HepG2 (cell line): ENCODE data around the gene DIP2C. TPM values are rescaled to one million over a fixed set of nuclear protein-coding genes. Genes with fewer than 3 reads are reported as not detected.

ENCODE experiments used
- ATAC-seq: fragments of 200-7000 bp; cut with Tn5 transposase; 3 replicates; pipeline ENCODE4 v1.9.1; 2020; ENCODE audit warnings: mild to moderate bottlenecking, moderate library complexity
- BruUV-seq: library from RNA; stranded (reverse); fragments of 400-500 nt; replicated peaks from 2 replicates; lab custom pipeline; 2021; lab: Mats Ljungman, UMichigan
- CTCF ChIA-PET: fragments of 300-600 bp; formaldehyde crosslinking; extraction: SDS; loops from one replicate; lab custom pipeline; 2021; ENCODE audit warnings: low total read pairs, inconsistent platforms, low intra/inter-chr PET ratio; lab: Yijun Ruan, JAX
- POLR2A ChIA-PET: fragments of 350-600 bp; sonication (Branson Sonifier 250); formaldehyde crosslinking; loops from one replicate; lab custom pipeline; 2020; ENCODE audit warnings: antibody characterized with exemption, inconsistent platforms; lab: Yijun Ruan, JAX
- DNase-seq: peaks from one replicate; pipeline ENCODE4 v3.0.0-alpha.2; 2015; ENCODE audit warnings: low spot score
- FAIRE-seq: peaks from 3 replicates; lab custom pipeline; 2011; peaks lifted over from hg19 to GRCh38; lab: Jason Lieb, UNC
- H2AFZ ChIP-seq: one replicate; pipeline ENCODE4 v1.6.1; 2011; ENCODE audit warnings: low read length, inconsistent platforms
- H3K27ac ChIP-seq: fragments of 300-600 bp; 3 replicates; pipeline ENCODE4 v1.8.0; 2011; ENCODE audit warnings: mixed run types, mild to moderate bottlenecking, mixed read lengths, low read length, inconsistent platforms; ENCODE audit not compliant: insufficient read depth; ENCODE audit errors: extremely low read length
- H3K27me3 ChIP-seq, 2 experiments: fragments of 200-600 bp in 1 of 2; 2 replicates in 1 of 2; 3 replicates in 1 of 2; pipeline versions ENCODE4 v1.6.0 to v1.8.0; 2011; ENCODE audit warnings: low read length in 2 of 2, mild to moderate bottlenecking in 2 of 2, moderate library complexity in 2 of 2, inconsistent platforms in 1 of 2; ENCODE audit not compliant: insufficient read depth in 2 of 2, control insufficient read depth in 1 of 2
- H3K36me3 ChIP-seq, 2 experiments: fragments of 200-600 bp in 1 of 2; replicated peaks in 1 of 2; 2 replicates in 1 of 2; 3 replicates in 1 of 2; pipeline versions ENCODE4 v1.5.1 to v1.8.0; 2011; ENCODE audit warnings: low read length in 2 of 2, inconsistent platforms in 1 of 2; ENCODE audit not compliant: insufficient read depth in 2 of 2, control insufficient read depth in 1 of 2
- H3K4me1 ChIP-seq: 2 replicates; pipeline ENCODE4 v1.5.1; 2012; ENCODE audit warnings: low read length, inconsistent platforms; ENCODE audit not compliant: insufficient read depth
- H3K4me2 ChIP-seq: 2 replicates; pipeline ENCODE4 v1.6.0; 2011; ENCODE audit warnings: low read depth, low read length, inconsistent platforms
- H3K4me3 ChIP-seq, 3 experiments: fragments of 200-600 bp in 1 of 3; sonication (generic), shearing (Covaris generic) in 1 of 3; replicated peaks in 1 of 3; 2 replicates each; pipeline ENCODE4 v1.5.1; 2011 to 2016; ENCODE audit warnings: low read length in 3 of 3, inconsistent platforms in 2 of 3, low read depth in 2 of 3, mild to moderate bottlenecking in 2 of 3, control low read depth in 1 of 3, mixed read lengths in 1 of 3; ENCODE audit not compliant: insufficient read depth in 1 of 3
- H3K79me2 ChIP-seq: one replicate; pipeline ENCODE4 v1.6.1; 2011; ENCODE audit warnings: low read length, inconsistent platforms; ENCODE audit not compliant: insufficient read depth
- H3K9ac ChIP-seq: 2 replicates; pipeline ENCODE4 v1.6.0; 2011; ENCODE audit warnings: mild to moderate bottlenecking, low read depth, low read length, inconsistent platforms; ENCODE audit not compliant: insufficient read depth
- H3K9me3 ChIP-seq: 2 replicates; pipeline ENCODE4 v1.5.1; 2012; ENCODE audit warnings: mild to moderate bottlenecking, low read length
- H4K20me1 ChIP-seq: 2 replicates; pipeline ENCODE4 v1.6.0; 2011; ENCODE audit warnings: inconsistent platforms, mild to moderate bottlenecking, low read length, moderate library complexity; ENCODE audit not compliant: insufficient read depth
- ARNT ChIP-seq: fragments of 450-650 bp; IDR thresholded peaks from 2 replicates; pipeline ENCODE4 v1.6.1; 2017
- BCL6 ChIP-seq: IDR thresholded peaks from 2 replicates; pipeline ENCODE4 v1.6.1; 2016; ENCODE audit warnings: missing genetic modification reagents, missing compliant biosample characterization
- DMAP1 ChIP-seq: IDR thresholded peaks from 2 replicates; pipeline ENCODE4 v1.6.1; 2016
- HCFC1 ChIP-seq: fragments of 150-350 bp; IDR thresholded peaks from 2 replicates; pipeline ENCODE4 v1.6.1; 2014; ENCODE audit warnings: low read depth, low read length
- RAD51 ChIP-seq: fragments of 450-650 bp; IDR thresholded peaks from 2 replicates; pipeline ENCODE4 v1.6.1; 2016; ENCODE audit warnings: borderline replicate concordance
- SP140L ChIP-seq: sonication (generic); formaldehyde crosslinking; IDR thresholded peaks from 2 replicates; pipeline ENCODE4 v1.4.0; 2020; ENCODE audit warnings: missing genetic modification reagents, borderline replicate concordance
- SPEN ChIP-seq: sonication (generic); formaldehyde crosslinking; IDR thresholded peaks from 2 replicates; pipeline ENCODE4 v1.5.1; 2020; ENCODE audit warnings: low read depth, mild to moderate bottlenecking, missing genetic modification reagents
- ZBTB7B ChIP-seq: sonication (generic); formaldehyde crosslinking; IDR thresholded peaks from 2 replicates; pipeline ENCODE4 v1.4.0; 2020; ENCODE audit warnings: missing genetic modification reagents
- ZNF207 ChIP-seq: fragments of 450-650 bp; IDR thresholded peaks from 2 replicates; pipeline ENCODE4 v1.6.1; 2016; ENCODE audit warnings: antibody characterized with exemption, borderline replicate concordance
- ZNF383 ChIP-seq: sonication (generic); formaldehyde crosslinking; IDR thresholded peaks from 2 replicates; pipeline ENCODE4 v1.4.0; 2020; ENCODE audit warnings: missing genetic modification reagents, mild to moderate bottlenecking, borderline replicate concordance
- ZNF839 ChIP-seq: sonication (generic); formaldehyde crosslinking; IDR thresholded peaks from 2 replicates; pipeline ENCODE4 v1.4.0; 2020; ENCODE audit warnings: missing genetic modification reagents, mild to moderate bottlenecking, borderline replicate concordance
- ZSCAN25 ChIP-seq: sonication (generic); formaldehyde crosslinking; IDR thresholded peaks from 2 replicates; pipeline ENCODE4 v1.8.0; 2022; ENCODE audit warnings: mild to moderate bottlenecking, missing genetic modification reagents
- WGBS: methylation state at CpG from one replicate; pipeline ENCODE4 v1.1.6; 2017; ENCODE audit warnings: low lambda C conversion rate; 5-methylcytosine and 5-hydroxymethylcytosine counted together
- in situ Hi-C: cut with HindIII; loops from 2 replicates; pipeline ENCODE4 v1.10.0; 2017; ENCODE audit warnings: low pct_unique_long_range_greater_than_20kb; ENCODE audit not compliant: extremely low pct_ligation_motif_present
- intact Hi-C: fragments of 100-400 bp; cut with micrococcal nuclease; formaldehyde crosslinking; loops from one replicate; pipeline ENCODE4 v1.10.0; 2022; ENCODE audit not compliant: unreplicated experiment
- polyA plus RNA-seq, 8 experiments: library from polyadenylated mRNA; depleted of rRNA in 3 of 8; stranded (reverse) in 7 of 8; unstranded in 1 of 8; fragments of >200 nt; fragmentation: Illumina TruSeq in 4 of 8; extraction: Trizol in 4 of 8; gene quantifications; 2 replicates each; pipeline versions ENCODE4 v1.2.1 to v1.2.3, GENCODE V29; 2011 to 2016; ENCODE audit warnings: low read depth in 4 of 8, missing spikeins in 1 of 8, mixed read lengths in 1 of 8; ENCODE audit not compliant: insufficient read depth in 1 of 8
- total RNA-seq, 5 experiments: library from RNA; depleted of rRNA; stranded (reverse); fragments of >200 nt; fragmentation: Illumina TruSeq; extraction: Trizol; gene quantifications; 2 replicates each; pipeline ENCODE4 v1.2.3, GENCODE V29; 2016; ENCODE audit warnings: low read depth in 1 of 5
- TF ChIP-seq, protein P1 (sequence below): sonication (generic); formaldehyde crosslinking; IDR thresholded peaks from 2 replicates; pipeline ENCODE4 v1.4.0; 2020; ENCODE audit warnings: mild to moderate bottlenecking, missing genetic modification reagents
- TF ChIP-seq, protein P2 (sequence below): sonication (generic); formaldehyde crosslinking; IDR thresholded peaks from 2 replicates; pipeline ENCODE4 v1.8.0; 2022; ENCODE audit warnings: mild to moderate bottlenecking, missing genetic modification reagents; ENCODE audit not compliant: insufficient replicate concordance
- TF ChIP-seq, protein P3 (sequence below): sonication (generic); formaldehyde crosslinking; IDR thresholded peaks from 2 replicates; pipeline ENCODE4 v1.8.1; 2023; ENCODE audit warnings: missing genetic modification reagents, mild to moderate bottlenecking, borderline replicate concordance
- TF ChIP-seq, protein P4 (sequence below): sonication (generic); formaldehyde crosslinking; IDR thresholded peaks from 2 replicates; pipeline ENCODE4 v1.5.0; 2020; ENCODE audit warnings: missing genetic modification reagents
- TF ChIP-seq, protein P5 (sequence below): sonication (generic); formaldehyde crosslinking; IDR thresholded peaks from 2 replicates; pipeline ENCODE4 v1.4.0; 2020; ENCODE audit warnings: missing genetic modification reagents, borderline replicate concordance

Gene DIP2C
- total and polyA plus RNA-seq, 2 of the 13 experiments (the other 11 are each of a cell fraction or from before 2014, with no cell fraction given), result 2.2 to 2.7 TPM

DNA sequence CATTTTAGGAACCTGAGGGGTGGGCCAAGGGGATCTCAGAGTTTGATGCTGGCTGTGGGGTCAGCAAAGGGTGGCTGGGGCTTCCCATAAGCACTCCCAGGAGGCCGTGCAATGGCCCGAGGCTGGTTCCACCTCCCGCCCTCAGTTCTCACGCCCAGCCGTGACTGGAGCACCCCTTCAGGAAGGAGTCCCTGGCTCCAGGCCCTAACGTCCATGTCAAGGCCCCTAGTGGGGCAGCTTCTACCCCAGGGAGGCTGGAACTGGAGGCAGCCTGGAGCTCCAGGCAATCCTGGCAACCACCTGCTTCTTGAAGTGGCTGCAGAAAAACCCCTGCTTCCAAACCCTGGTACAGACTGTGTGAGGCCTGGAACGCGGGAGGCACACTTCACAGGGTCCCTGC is 165.5 kb downstream of the DIP2C start (continued):
- no peak for TF ChIP-seq ZBTB7B (CRISPR knock-in tag)
- no peak for TF ChIP-seq BCL6
- no peak for TF ChIP-seq RAD51
- no peak for TF ChIP-seq DMAP1
- TF ChIP-seq SPEN (CRISPR knock-in tag), result no peak
- no peak for TF ChIP-seq ZSCAN25 (CRISPR knock-in tag)

DNA sequence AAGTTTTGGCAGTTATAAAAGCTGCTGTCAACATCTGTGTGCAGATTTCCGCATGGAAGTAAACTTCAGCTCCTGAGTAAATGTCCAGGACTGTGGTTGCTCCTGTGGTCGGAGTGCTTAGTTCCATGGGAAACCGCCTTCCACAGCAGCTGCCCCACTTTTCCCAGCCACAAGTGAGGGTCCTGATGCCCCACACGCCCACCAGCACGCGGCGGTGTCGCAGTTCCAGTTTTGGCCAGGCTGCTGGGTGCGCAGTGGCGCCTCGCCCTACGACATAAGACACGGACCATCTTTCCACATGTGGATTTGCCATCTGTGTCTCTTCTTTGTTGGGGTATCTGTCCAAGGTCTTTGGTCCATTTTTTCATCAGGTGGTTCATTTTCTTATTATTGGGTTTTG is 167.1 kb downstream of the DIP2C start:
- H3K27ac ChIP-seq, result no peak overlapping the region
- no peak for DNase-seq
- no peak overlapping the region for H3K4me2 ChIP-seq
- BruUV-seq, result no TSS peak
- H3K4me3 ChIP-seq, result no peak overlapping the region
- ChIA-PET CTCF (no interaction called here), POLR2A (no interaction called here)
- no peak overlapping the region for H3K9ac ChIP-seq
- intact Hi-C loops (no loop called here), in situ Hi-C loops (no loop called here)
- no peak for ATAC-seq
- peaks cover 7% of the 10 kb centered on the region; the same call in 1 of the 2 replicates for H3K4me1 ChIP-seq
- no peak for FAIRE-seq
- no peaks in the 10 kb centered on the region for H4K20me1 ChIP-seq
- H3K79me2 ChIP-seq, result no peaks in the 10 kb centered on the region
- H2AFZ ChIP-seq, result no peak overlapping the region
- H3K36me3 ChIP-seq, result no peaks in the 10 kb centered on the region
- no peaks in the 10 kb centered on the region for H3K27me3 ChIP-seq
- 91% methylated on average over 12 of the region's 13 CpGs for WGBS
- no peaks in the 10 kb centered on the region for H3K9me3 ChIP-seq
- TF ChIP-seq ZNF383 (CRISPR knock-in tag) (no peak), ZNF839 (CRISPR knock-in tag) (no peak), HCFC1 (no peak), ARNT (no peak), ZNF207 (no peak), SP140L (CRISPR knock-in tag) (no peak)
- TF ChIP-seq, protein P1, sequence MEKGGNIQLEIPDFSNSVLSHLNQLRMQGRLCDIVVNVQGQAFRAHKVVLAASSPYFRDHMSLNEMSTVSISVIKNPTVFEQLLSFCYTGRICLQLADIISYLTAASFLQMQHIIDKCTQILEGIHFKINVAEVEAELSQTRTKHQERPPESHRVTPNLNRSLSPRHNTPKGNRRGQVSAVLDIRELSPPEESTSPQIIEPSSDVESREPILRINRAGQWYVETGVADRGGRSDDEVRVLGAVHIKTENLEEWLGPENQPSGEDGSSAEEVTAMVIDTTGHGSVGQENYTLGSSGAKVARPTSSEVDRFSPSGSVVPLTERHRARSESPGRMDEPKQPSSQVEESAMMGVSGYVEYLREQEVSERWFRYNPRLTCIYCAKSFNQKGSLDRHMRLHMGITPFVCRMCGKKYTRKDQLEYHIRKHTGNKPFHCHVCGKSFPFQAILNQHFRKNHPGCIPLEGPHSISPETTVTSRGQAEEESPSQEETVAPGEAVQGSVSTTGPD (CRISPR knock-in tag), result no peak
- TF ChIP-seq, protein P2, sequence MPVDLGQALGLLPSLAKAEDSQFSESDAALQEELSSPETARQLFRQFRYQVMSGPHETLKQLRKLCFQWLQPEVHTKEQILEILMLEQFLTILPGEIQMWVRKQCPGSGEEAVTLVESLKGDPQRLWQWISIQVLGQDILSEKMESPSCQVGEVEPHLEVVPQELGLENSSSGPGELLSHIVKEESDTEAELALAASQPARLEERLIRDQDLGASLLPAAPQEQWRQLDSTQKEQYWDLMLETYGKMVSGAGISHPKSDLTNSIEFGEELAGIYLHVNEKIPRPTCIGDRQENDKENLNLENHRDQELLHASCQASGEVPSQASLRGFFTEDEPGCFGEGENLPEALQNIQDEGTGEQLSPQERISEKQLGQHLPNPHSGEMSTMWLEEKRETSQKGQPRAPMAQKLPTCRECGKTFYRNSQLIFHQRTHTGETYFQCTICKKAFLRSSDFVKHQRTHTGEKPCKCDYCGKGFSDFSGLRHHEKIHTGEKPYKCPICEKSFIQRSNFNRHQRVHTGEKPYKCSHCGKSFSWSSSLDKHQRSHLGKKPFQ (CRISPR knock-in tag), result no peak
- TF ChIP-seq, protein P3, sequence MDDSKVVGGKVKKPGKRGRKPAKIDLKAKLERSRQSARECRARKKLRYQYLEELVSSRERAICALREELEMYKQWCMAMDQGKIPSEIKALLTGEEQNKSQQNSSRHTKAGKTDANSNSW (CRISPR knock-in tag), result no peak
- TF ChIP-seq, protein P4, sequence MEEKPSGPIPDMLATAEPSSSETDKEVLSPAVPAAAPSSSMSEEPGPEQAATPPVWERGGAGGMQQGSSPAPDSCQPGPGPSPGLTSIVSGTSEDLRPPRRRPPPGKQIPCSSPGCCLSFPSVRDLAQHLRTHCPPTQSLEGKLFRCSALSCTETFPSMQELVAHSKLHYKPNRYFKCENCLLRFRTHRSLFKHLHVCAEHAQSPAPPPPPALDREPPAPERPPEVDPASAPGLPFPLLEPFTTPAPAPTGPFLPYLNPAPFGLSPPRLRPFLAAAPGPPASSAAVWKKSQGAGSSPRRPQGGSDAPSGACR (CRISPR knock-in tag), result no peak
- TF ChIP-seq, protein P5, sequence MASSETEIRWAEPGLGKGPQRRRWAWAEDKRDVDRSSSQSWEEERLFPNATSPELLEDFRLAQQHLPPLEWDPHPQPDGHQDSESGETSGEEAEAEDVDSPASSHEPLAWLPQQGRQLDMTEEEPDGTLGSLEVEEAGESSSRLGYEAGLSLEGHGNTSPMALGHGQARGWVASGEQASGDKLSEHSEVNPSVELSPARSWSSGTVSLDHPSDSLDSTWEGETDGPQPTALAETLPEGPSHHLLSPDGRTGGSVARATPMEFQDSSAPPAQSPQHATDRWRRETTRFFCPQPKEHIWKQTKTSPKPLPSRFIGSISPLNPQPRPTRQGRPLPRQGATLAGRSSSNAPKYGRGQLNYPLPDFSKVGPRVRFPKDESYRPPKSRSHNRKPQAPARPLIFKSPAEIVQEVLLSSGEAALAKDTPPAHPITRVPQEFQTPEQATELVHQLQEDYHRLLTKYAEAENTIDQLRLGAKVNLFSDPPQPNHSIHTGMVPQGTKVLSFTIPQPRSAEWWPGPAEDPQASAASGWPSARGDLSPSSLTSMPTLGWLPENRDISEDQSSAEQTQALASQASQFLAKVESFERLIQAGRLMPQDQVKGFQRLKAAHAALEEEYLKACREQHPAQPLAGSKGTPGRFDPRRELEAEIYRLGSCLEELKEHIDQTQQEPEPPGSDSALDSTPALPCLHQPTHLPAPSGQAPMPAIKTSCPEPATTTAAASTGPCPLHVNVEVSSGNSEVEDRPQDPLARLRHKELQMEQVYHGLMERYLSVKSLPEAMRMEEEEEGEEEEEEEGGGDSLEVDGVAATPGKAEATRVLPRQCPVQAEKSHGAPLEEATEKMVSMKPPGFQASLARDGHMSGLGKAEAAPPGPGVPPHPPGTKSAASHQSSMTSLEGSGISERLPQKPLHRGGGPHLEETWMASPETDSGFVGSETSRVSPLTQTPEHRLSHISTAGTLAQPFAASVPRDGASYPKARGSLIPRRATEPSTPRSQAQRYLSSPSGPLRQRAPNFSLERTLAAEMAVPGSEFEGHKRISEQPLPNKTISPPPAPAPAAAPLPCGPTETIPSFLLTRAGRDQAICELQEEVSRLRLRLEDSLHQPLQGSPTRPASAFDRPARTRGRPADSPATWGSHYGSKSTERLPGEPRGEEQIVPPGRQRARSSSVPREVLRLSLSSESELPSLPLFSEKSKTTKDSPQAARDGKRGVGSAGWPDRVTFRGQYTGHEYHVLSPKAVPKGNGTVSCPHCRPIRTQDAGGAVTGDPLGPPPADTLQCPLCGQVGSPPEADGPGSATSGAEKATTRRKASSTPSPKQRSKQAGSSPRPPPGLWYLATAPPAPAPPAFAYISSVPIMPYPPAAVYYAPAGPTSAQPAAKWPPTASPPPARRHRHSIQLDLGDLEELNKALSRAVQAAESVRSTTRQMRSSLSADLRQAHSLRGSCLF (CRISPR knock-in tag), result no peak
